BE2C (cell line): ENCODE results near the gene MEGF11.

Source experiments
- DNase-seq: peaks from one replicate; pipeline ENCODE4 v3.0.0-alpha.2; 2020
- H3K27me3 ChIP-seq: fragments of 250-450 bp; sonication (Bioruptor Pico); 2 replicates; pipeline ENCODE4 v1.5.1; 2020; ENCODE audit warnings: mild to moderate bottlenecking
- H3K36me3 ChIP-seq: fragments of 250-450 bp; sonication (Bioruptor Pico); 2 replicates; pipeline ENCODE4 v1.5.1; 2020; ENCODE audit warnings: mild to moderate bottlenecking
- H3K4me1 ChIP-seq: fragments of 250-450 bp; sonication (Bioruptor Pico); 2 replicates; pipeline ENCODE4 v1.5.1; 2020
- H3K4me3 ChIP-seq: 2 replicates; pipeline ENCODE4 v1.5.1; 2011; ENCODE audit warnings: low read depth, low read length
- H3K9me3 ChIP-seq: fragments of 250-450 bp; sonication (Bioruptor Pico); 2 replicates; pipeline ENCODE4 v1.5.1; 2020
- CTCF ChIP-seq: IDR thresholded peaks from 2 replicates; pipeline ENCODE4 v1.5.1; 2012; ENCODE audit warnings: mild to moderate bottlenecking, low read depth, low read length

The MEGF11 gene

DNA sequence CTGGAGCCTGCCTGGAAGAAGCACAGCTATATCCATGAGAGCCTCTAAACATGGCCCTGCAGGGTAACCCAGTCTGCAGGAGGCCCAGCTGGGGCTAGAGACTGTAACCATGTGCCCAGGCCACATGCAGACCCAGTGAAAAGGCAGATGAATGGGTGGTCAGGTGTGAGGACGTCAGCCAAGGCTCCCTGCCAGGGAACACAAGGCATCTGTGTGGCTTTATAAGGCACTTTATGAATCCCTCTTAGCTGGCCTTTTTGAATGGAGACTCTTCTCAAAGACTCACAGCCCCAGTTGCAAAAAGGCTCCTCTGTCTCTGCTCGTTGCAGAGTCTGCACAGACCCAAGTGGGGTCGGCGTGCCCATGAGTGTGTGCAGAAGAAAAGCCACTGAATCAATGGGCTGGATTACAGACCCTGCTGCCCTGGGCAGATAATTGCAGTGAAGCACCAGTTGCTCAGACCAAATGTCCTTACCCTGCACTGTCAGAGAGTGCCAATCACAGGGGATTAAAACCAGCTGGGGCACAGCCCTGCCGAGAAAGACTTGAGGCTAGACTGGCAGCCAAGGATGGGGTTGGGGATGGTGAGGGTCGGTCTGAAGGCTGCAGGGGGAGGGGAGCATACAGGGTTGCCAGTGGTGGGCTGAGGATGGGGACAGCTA is 230.1 kb downstream of the MEGF11 start:
- Histone ChIP-seq H3K4me3 (no peak overlapping the region), H3K27me3 (no peaks in the 10 kb centered on the region), H3K36me3 (no peaks in the 10 kb centered on the region), H3K9me3 (no peaks in the 10 kb centered on the region), H3K4me1 (peaks cover 11% of the 10 kb centered on the region)
- DNase-seq, result no peak
- TF ChIP-seq CTCF, result no peak

DNA sequence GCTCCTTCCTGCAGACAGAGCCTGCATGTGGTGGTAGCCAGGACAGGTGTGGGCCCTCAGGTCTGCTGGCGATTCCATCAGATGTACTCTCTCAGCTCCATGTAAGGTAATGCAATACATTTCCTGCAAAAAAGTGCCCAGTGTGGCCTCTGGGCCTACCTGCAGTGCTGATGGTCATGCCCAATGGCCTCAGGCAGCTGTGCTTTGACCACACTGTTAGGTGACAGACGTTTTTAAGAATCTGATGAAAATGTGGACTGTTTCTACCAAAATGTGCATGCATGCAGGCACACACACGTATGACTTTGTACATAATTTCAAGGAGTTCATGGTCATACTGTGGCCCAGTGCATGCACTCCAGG is 231.4 kb downstream of the MEGF11 start:
- Histone ChIP-seq H3K36me3 (no peaks in the 10 kb centered on the region), H3K27me3 (no peaks in the 10 kb centered on the region), H3K9me3 (no peaks in the 10 kb centered on the region), H3K4me1 (peaks cover 11% of the 10 kb centered on the region), H3K4me3 (no peak overlapping the region)
- DNase-seq, result no peak
- TF ChIP-seq CTCF, result no peak

DNA sequence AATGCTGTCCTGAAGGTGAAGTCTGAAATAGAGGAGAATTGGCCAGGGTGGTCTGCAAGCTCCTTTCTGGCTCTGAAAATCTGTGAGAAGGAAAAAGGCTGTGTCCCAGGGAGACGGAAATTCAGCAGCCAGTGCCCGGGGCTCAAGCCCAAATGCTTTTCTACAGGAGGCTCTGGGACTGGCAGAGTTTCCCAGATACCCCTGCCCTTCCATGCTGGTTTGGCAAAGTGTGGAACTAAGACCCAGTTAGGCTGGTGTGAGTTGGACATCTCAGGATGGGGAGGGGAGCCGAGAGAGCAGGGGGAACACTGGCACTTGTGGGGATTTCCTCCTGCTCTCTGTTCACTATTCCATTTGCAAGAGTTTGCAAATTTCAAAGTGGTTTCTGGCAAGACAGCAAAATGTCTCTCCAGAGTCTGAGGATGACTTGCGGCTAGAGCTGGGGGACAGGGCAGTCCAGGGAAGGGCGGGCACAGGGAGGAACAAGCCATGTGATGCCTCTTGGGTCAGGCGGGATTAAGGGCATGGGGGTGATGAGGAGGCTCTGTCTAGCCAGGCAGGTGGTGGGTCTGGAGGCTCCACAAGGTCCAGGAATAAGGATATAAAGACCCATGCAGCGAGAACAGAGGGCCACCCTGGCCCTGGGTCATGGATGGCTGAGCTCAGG is 231.9 kb downstream of the MEGF11 start:
- no peak overlapping the region for H3K4me3 ChIP-seq
- H3K4me1 ChIP-seq, result peaks cover 13% of the 10 kb centered on the region
- no peaks in the 10 kb centered on the region for H3K36me3 ChIP-seq
- H3K27me3 ChIP-seq, result no peaks in the 10 kb centered on the region
- no peak for DNase-seq
- no peak for TF ChIP-seq CTCF
- H3K9me3 ChIP-seq, result no peaks in the 10 kb centered on the region

GRCh38 chr15:66019826-66020398 is 233.6 kb downstream of the MEGF11 start:
- DNase-seq, result no peak
- Histone ChIP-seq H3K36me3 (no peaks in the 10 kb centered on the region), H3K9me3 (no peaks in the 10 kb centered on the region), H3K4me3 (no peak overlapping the region), H3K27me3 (no peaks in the 10 kb centered on the region), H3K4me1 (peaks cover 6% of the 10 kb centered on the region)
- TF ChIP-seq CTCF, result no peak

- Histone ChIP-seq H3K9me3 (no peaks in the 10 kb centered on the region), H3K36me3 (no peaks in the 10 kb centered on the region), H3K4me1 (peaks cover 6% of the 10 kb centered on the region), H3K4me3 (no peak overlapping the region), H3K27me3 (no peaks in the 10 kb centered on the region)
- no peak for DNase-seq
- no peak for TF ChIP-seq CTCF
These were observed 234.2 kb downstream of the MEGF11 start for GRCh38 chr15:66019368-66019767.

GRCh38 chr15:66018488-66018797 is 235.1 kb downstream of the MEGF11 start:
- Histone ChIP-seq H3K36me3 (no peaks in the 10 kb centered on the region), H3K4me1 (peaks cover 6% of the 10 kb centered on the region), H3K4me3 (no peak overlapping the region), H3K27me3 (no peaks in the 10 kb centered on the region), H3K9me3 (no peaks in the 10 kb centered on the region)
- DNase-seq, result no peak
- no peak for TF ChIP-seq CTCF
